ENCODE results near the gene RAB33A. TPM values are rescaled to one million over a fixed set of nuclear protein-coding genes. Genes with fewer than 3 reads are reported as not detected.

Gene RAB33A
- total and polyA plus RNA-seq, 7 donors = 1.2 to 3.8 (median 1.3) TPM; not detected in 3

- Histone ChIP-seq H3K27me3 (no peaks in the 10 kb centered on the region), H3K4me1 (peaks cover 2 to 16% (median 10%) of the 10 kb centered on the region in 4 donors), H3K36me3 (no peaks in the 10 kb centered on the region), H3K27ac (no peak overlapping the region), H3K9me3 (no peaks in the 10 kb centered on the region), H3K4me3 (no peak overlapping the region)
- 66 to 74% methylated on average over 6 of the region's 6 CpGs for WGBS, 2 donors
- DNase-seq = no peak
- TF ChIP-seq EP300 (IDR thresholded peaks at IDR 0.05) (no peak), POLR2A (IDR thresholded peaks at IDR 0.05) (no peak), POLR2AphosphoS5 (IDR thresholded peaks at IDR 0.05) (no peak), CTCF (IDR thresholded peaks at IDR 0.05) (no peak)
- intact Hi-C loops (cut with DNase I) = loop anchor here (5.0 kb wide), 1 partner anchor 40 kb away; no protein-coding TSS in a partner anchor
Observed at GRCh38 chrX:130162094-130162735, 9.5 kb upstream of the RAB33A start.

GRCh38 chrX:130163398-130163797, 8.4 kb upstream of the RAB33A start:
- DNase-seq = no peak
- WGBS, 2 donors = 30 to 67% methylated on average over 2 of the region's 2 CpGs
- no peaks in the 10 kb centered on the region for H3K36me3 ChIP-seq
- no peaks in the 10 kb centered on the region for H3K9me3 ChIP-seq
- no peak overlapping the region for H3K4me3 ChIP-seq
- H3K27ac ChIP-seq = no peak overlapping the region
- H3K27me3 ChIP-seq = no peaks in the 10 kb centered on the region
- H3K4me1 ChIP-seq = peaks cover 2 to 16% (median 10%) of the 10 kb centered on the region in 4 donors
- TF ChIP-seq EP300 (IDR thresholded peaks at IDR 0.05) = no peak
- TF ChIP-seq POLR2AphosphoS5 (IDR thresholded peaks at IDR 0.05) = no peak
- TF ChIP-seq POLR2A (IDR thresholded peaks at IDR 0.05) = no peak
- no peak for TF ChIP-seq CTCF (IDR thresholded peaks at IDR 0.05)
- intact Hi-C loops (cut with DNase I) = loop anchor here (5.0 kb wide), 1 partner anchor 41 kb away; no protein-coding TSS in a partner anchor

GRCh38 chrX:130165181-130165702, 6.5 kb upstream of the RAB33A start:
- 0% methylated on average over 32 of the region's 32 CpGs for WGBS, 2 donors
- Histone ChIP-seq H3K4me3 (peak overlapping the region; percentile 50 to 60 (median 58)), H3K27me3 (no peaks in the 10 kb centered on the region), H3K9me3 (no peaks in the 10 kb centered on the region), H3K36me3 (no peaks in the 10 kb centered on the region), H3K27ac (peak overlapping the region; percentile 85 to 92 (median 88)), H3K4me1 (peaks cover 2 to 16% (median 10%) of the 10 kb centered on the region in 4 donors)
- TF ChIP-seq CTCF (IDR thresholded peaks at IDR 0.05) = no peak
- TF ChIP-seq POLR2A (IDR thresholded peaks at IDR 0.05) = no peak
- TF ChIP-seq POLR2AphosphoS5 (IDR thresholded peaks at IDR 0.05) = no peak
- no peak for TF ChIP-seq EP300 (IDR thresholded peaks at IDR 0.05)
- DNase-seq = no peak
- intact Hi-C loops (cut with DNase I) = no loop called here

- TF ChIP-seq CTCF (IDR thresholded peaks at IDR 0.05) (no peak), EP300 (IDR thresholded peaks at IDR 0.05) (no peak), POLR2AphosphoS5 (IDR thresholded peaks at IDR 0.05) (peak; percentile 69 to 81 (median 76)), POLR2A (IDR thresholded peaks at IDR 0.05) (peak; percentile 52 to 60)
- DNase-seq = peak; percentile 96
- Histone ChIP-seq H3K4me3 (peak within 1 kb of the TSS; percentile 50 to 60 (median 58)), H3K27me3 (no peaks in the 10 kb centered on the region), H3K36me3 (no peaks in the 10 kb centered on the region), H3K9me3 (no peaks in the 10 kb centered on the region), H3K4me1 (peaks cover 2 to 19% (median 12%) of the 10 kb centered on the region in 4 donors), H3K27ac (peak within 1 kb of the TSS; percentile 85 to 92 (median 88))
- intact Hi-C loops (cut with DNase I) = no loop called here
- WGBS, 2 donors = 0% methylated on average over 50 of the region's 50 CpGs
Observed at GRCh38 chrX:130165703-130166502, 5.9 kb upstream of the RAB33A start, which contains the start of gene AIFM1. TSS of gene AIFM1 (minus strand) at chrX:130165841. CDS start at chrX:130165656, 185 bp downstream.
